ENCODE data around the gene CA7.

GRCh38 chr16:66841366-66841765 lies 2.8 kb upstream of the CA7 start:
- TF ChIP-seq MAX (IDR thresholded peaks at IDR 0.05; ENCODE audit: insufficient read depth, insufficient read length) = no peak
- no peak for TF ChIP-seq JUN (IDR thresholded peaks at IDR 0.05; ENCODE audit: borderline replicate concordance, insufficient read depth, insufficient read length, low read depth)
- no peak for TF ChIP-seq POLR2A (IDR thresholded peaks at IDR 0.05; ENCODE audit: low read depth, low read length)
- TF ChIP-seq CTCF (IDR thresholded peaks at IDR 0.05; ENCODE audit: extremely low read depth in 1 of 2, insufficient read depth in 1 of 2, low read depth in 1 of 2, low read length in 2 of 2) = no peak
- no peak for TF ChIP-seq POLR2AphosphoS5 (IDR thresholded peaks at IDR 0.05; ENCODE audit: insufficient read depth, low read depth, low read length)
- no peak for TF ChIP-seq EZH2 (IDR thresholded peaks at IDR 0.05; ENCODE audit: borderline replicate concordance, low read depth, low read length, severe bottlenecking)
